T-helper 1 cell treated with Interleukin-12 subunit alpha and Interleukin-12 subunit beta and Interleukin-4 antibody, amounts not matched to agents 30 ng/mL and 1 ng/mL, for 36 hours (primary cell): Measurements from ENCODE around the gene BACH2. TPM values are rescaled to one million over a fixed set of nuclear protein-coding genes. Genes with fewer than 3 reads are reported as not detected.

Experiments
- intact Hi-C: fragments of 100-400 bp; cut with micrococcal nuclease; formaldehyde crosslinking; loops from one replicate; pipeline ENCODE4 v1.15.1; 2024
- total RNA-seq: library from RNA; stranded (reverse); gene quantifications from 2 replicates; pipeline ENCODE4 v1.2.3, GENCODE V29; 2022

BACH2 gene
- total RNA-seq, 1 donor from 2014 or later, result 25.5 TPM

DNA sequence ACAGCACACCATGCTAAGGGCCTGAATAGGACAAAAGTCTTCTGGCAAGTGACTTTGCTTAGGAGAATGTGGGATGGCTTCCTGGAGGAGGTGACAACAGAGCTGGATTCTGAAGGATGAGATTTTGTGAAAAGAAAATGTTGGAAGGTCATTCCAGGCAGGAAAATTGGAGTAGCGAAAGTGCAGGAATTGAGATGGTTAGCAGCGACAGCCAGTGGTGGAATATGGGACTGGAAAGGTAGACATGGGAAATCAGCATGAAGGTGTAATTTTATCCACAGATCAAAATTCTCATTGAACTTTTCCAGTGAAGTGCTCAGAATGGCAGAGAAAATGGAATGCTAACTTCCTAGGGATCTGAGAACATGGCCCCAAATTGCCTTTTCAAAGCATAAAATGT is 5.7 kb upstream of the BACH2 start:
- intact Hi-C loops, result no loop called here

GRCh38 chr6:90301816-90302215 is 5.2 kb upstream of the BACH2 start:
- intact Hi-C loops, result no loop called here

DNA sequence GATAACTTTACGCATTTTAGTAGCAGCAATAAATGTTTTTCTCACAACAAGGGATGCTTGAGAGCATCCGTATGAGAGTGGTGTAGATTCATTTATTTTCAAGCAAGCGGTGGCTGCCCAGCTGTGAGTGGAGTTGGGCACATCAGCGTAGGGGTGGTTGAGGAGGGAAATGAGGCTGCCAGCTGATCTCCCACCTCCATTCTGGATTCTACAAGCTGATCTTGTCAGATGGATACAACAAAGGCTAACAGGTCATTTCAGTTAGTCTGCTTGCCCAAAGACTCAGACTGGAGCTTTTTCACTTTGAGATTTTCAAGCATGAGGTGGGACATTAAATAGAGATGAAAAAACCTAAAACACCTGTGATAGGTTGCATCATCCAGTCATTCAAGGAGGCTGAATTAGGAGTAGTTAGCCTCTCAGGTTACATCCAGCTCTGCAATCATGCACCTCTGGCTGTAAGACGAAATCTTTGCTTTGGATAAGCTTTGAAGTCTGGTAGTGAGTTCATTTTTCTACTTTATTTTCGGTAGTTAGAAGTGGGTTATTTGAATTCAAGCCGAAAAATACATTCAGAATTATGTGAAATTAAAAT is 1.9 kb upstream of the BACH2 start:
- intact Hi-C loops, result loop anchor here (5.0 kb wide), 2 partner anchors 114 to 234 kb away; no protein-coding TSS in a partner anchor

- intact Hi-C loops, result loop anchor here (2.0 to 5.0 kb wide), 3 partner anchors 53 to 234 kb away; no protein-coding TSS in a partner anchor
Measured at GRCh38 chr6:90297867-90298381, 1.3 kb upstream of the BACH2 start.

GRCh38 chr6:90297115-90297866 is 648 bp upstream of the BACH2 start:
- intact Hi-C loops, result loop anchor here (2.0 to 5.0 kb wide), 3 partner anchors 54 to 235 kb away; no protein-coding TSS in a partner anchor

DNA sequence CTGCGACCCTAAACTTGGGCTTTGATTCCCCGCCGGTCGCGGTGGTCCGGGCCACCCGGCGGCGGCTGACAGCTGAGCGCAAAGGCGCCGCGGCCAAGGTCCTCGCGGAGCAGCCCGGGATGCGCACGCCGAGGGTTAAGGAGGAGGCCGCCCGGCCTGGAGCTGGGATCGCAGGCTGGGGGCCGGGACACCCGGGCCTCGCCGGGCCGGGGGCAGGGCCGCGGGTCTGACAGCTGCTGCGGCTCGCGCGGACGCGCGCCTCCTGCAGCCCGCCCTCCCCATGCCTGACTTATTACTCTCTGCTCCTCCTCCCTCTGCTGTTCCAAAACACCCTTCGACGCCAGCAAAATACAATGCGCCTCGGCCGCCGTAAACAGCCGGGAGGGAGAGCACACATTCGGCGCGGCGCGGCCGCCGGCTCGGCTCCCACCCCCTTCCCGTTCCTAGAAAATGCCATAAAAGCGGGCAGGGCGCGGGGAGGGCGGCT is 746 bp downstream of the BACH2 start:
- intact Hi-C loops, result loop anchor here (1.0 to 5.0 kb wide), 15 partner anchors 22 to 477 kb away; partner anchors contain the start of gene MDN1

GRCh38 chr6:90294989-90295853 is 1.4 kb downstream of the BACH2 start:
- intact Hi-C loops, result loop anchor here (1.0 to 5.0 kb wide), 8 partner anchors 10 to 476 kb away; partner anchors contain the start of gene MDN1

DNA sequence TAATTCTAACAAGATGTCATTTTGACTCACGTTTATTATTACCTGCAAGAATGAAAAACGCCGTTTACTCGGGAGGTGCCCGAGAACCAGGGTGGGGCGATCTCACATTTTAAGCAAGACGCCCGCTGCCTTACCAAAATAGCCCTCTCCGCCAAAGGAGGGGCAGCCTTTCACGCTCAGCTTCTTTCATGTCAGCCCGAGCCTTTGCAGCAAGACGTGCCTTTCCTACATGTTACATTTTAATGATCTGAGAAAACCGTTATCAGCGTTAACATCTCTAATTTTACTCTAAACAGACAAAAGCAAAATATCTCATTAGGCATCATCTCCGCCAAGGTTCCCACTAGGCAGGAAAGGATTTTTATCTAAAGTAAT is 2.0 kb downstream of the BACH2 start:
- intact Hi-C loops, result loop anchor here (1.0 to 2.0 kb wide), 5 partner anchors 9 to 476 kb away; partner anchors contain the start of gene MDN1

DNA sequence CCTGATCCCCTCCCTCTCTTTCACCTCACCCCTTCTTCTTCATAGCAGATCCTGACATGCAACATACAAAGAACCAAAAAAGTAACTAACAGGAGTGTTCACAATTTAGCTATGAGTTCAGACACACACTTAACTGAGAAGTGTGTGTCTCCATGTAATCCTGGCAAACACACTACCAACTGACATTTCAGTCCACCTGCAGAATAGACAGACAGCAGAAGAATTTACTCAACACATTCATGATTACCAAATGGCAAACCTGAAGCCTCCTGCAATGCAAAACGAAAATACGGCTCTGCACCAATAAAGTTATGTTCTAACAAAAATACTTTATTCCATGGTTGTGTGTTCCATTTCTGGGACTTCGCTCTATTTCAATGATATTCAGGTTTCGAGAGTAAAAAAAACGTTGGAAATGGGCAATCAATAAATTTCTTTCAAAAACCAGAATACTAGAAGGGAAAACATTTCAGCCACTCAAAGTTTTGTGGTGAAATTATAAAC is 2.6 kb downstream of the BACH2 start:
- intact Hi-C loops, result loop anchor here (1.0 to 2.0 kb wide), 5 partner anchors 9 to 475 kb away; partner anchors contain the start of gene MDN1

DNA sequence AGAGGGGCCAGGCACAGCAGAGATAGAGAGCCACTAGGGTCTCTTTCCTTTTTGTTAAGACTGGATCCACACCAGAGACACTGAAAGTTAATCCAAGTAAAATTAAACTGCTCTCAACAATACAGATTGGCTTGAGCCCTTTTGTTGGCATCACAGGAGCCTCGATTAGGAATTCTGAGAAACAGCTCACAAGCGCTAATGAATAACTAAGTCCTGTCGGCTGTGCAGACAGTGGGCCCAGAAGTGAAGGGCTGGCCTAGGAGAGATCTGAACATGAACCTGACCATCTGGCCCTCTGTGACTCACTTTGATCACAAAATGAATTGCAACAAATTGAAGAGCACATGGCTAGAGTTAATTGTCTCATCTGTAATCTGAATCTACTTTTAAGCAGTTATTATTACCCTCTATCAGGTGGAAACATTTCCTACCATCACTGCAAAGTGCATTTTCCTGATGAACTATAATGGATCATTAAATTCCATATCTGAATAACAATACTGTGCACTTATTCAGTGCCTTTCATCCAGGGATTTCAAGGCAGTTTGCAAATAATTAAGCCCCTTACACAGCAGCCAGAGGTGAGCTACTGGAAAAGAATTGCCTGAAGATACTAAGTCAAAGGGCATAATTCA is 3.2 kb downstream of the BACH2 start:
- intact Hi-C loops, result no loop called here

DNA sequence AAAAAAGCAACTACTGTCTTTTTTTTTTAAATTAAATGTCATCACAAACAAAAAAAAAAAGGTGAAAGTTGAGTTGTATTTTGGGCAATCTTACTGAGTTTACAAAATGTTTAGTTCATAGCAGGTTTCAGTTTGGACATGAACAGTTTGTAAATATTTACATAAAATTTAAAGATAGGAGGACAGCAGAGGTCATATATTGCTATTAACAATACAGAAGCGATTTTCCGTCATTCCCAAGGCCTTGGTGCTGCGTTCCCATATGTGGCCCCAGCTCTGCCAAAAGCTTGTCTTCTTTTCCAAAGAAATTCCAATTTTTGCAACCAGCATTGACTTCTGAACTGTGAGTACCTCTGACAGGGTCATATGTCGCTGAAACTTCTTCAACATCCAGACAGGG is 5.1 kb downstream of the BACH2 start:
- intact Hi-C loops, result no loop called here

GRCh38 chr6:90290811-90291420 is 5.7 kb downstream of the BACH2 start:
- intact Hi-C loops, result no loop called here

- intact Hi-C loops, result loop anchor here (5.0 to 10.0 kb wide), 2 partner anchors 915 to 993 kb away; no protein-coding TSS in a partner anchor
Measured at GRCh38 chr6:90289902-90290301, 6.7 kb downstream of the BACH2 start.

GRCh38 chr6:90288404-90288803 is 8.2 kb downstream of the BACH2 start:
- intact Hi-C loops, result loop anchor here (5.0 to 10.0 kb wide), 2 partner anchors 914 to 991 kb away; no protein-coding TSS in a partner anchor

DNA sequence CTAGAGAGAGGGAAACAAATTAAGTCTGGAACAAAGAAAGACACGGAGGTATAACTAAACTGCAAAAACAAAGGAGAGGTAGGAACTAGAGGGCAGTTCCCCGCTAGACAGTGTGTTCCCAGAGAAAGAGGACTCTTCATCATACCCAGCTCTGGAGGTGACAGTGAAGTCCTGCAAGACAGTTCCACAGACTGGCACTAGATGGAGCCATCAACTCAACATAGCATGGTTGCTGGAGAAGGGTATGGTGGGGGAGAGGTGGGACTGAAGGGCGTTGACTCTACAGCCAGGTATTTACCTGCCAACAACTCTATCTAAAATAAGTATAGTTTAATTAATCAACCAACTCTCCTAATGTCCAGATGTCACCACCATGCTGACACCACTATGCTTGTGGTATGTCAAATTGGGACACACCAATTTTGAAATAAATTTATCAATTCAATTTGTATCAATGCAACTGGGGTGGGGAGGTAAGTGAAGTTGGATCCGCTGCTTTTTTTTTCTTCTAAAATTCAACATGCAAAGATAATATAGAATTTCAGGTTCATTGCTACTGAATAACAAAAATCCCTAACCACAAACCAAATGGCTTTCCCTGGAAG is 9.7 kb downstream of the BACH2 start:
- intact Hi-C loops, result loop anchor here (1.0 to 10.0 kb wide), 4 partner anchors 192 to 990 kb away; no protein-coding TSS in a partner anchor

GRCh38 chr6:90285611-90286381 is 10.8 kb downstream of the BACH2 start:
- intact Hi-C loops, result loop anchor here (1.0 to 10.0 kb wide), 8 partner anchors 9 to 988 kb away; partner anchors contain the start of genes CASP8AP2 and MAP3K7

DNA sequence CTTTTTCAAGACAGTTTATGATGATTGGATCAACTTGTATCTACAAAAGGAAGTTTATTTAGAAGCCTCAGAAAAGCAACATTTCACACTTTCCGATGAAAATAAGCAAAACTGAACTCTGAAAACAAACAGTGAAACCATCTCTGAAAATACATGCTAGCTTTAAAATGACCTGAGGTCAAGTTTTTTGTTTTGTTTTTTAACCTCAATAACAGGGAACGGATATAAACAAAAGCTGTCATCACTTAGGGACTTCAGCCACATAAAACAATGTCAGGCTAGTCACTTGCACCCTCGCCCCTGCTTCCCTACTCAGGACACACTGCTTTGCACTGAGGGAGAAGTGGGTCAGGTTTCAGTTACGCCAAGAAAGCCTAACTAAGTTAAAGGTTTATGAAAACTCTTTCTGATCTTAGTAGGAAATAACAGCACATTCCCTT is 11.6 kb downstream of the BACH2 start:
- intact Hi-C loops, result loop anchor here (1.0 to 10.0 kb wide), 8 partner anchors 9 to 988 kb away; partner anchors contain the start of genes CASP8AP2 and MAP3K7
